RWPE1 (cell line): ENCODE data around the gene NUP85.

Experiments used
- CTCF ChIA-PET: fragments of 350-600 bp; sonication (Branson Sonifier 250); formaldehyde crosslinking; extraction: SDS; loops from one replicate; lab custom pipeline; 2021; lab: Yijun Ruan, JAX
- POLR2A ChIA-PET: fragments of 400-600 bp; formaldehyde crosslinking; extraction: SDS; loops from one replicate; lab custom pipeline; 2020; ENCODE audit warnings: antibody characterized with exemption; ENCODE audit not compliant: low non-redundant PET; lab: Yijun Ruan, JAX
- DNase-seq: peaks from one replicate; pipeline ENCODE4 v3.0.0; 2012; ENCODE audit warnings: low spot score
- H3K27ac ChIP-seq: fragments of 450-650 bp; 2 replicates; pipeline ENCODE4 v1.5.1; 2017
- TF ChIP-seq, protein P1 (sequence below): fragments of 450-650 bp; conservative IDR thresholded peaks from 2 replicates; pipeline ENCODE4 v1.5.1; 2017; ENCODE audit warnings: low read depth, mild to moderate bottlenecking

The NUP85 gene

DNA sequence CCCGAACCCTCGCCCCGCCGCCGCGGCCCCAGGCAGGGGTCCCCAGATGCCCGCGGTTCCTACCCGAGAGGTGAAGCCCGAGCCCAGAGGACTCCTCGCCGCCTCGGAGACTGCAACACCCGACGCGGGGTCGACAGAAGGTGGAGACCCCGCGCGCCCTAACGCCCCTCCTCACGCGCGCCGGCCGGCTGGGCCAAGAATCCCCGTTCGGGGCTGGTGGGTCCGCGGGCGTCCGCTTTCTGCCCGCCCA, 23.2 kb upstream of the NUP85 start:
- CTCF ChIA-PET, result no interaction called here
- TF ChIP-seq, protein P1, sequence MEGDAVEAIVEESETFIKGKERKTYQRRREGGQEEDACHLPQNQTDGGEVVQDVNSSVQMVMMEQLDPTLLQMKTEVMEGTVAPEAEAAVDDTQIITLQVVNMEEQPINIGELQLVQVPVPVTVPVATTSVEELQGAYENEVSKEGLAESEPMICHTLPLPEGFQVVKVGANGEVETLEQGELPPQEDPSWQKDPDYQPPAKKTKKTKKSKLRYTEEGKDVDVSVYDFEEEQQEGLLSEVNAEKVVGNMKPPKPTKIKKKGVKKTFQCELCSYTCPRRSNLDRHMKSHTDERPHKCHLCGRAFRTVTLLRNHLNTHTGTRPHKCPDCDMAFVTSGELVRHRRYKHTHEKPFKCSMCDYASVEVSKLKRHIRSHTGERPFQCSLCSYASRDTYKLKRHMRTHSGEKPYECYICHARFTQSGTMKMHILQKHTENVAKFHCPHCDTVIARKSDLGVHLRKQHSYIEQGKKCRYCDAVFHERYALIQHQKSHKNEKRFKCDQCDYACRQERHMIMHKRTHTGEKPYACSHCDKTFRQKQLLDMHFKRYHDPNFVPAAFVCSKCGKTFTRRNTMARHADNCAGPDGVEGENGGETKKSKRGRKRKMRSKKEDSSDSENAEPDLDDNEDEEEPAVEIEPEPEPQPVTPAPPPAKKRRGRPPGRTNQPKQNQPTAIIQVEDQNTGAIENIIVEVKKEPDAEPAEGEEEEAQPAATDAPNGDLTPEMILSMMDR, result no peak
- POLR2A ChIA-PET, result no interaction called here
- no peak for DNase-seq
- H3K27ac ChIP-seq, result peak overlapping the region; percentile 100

DNA sequence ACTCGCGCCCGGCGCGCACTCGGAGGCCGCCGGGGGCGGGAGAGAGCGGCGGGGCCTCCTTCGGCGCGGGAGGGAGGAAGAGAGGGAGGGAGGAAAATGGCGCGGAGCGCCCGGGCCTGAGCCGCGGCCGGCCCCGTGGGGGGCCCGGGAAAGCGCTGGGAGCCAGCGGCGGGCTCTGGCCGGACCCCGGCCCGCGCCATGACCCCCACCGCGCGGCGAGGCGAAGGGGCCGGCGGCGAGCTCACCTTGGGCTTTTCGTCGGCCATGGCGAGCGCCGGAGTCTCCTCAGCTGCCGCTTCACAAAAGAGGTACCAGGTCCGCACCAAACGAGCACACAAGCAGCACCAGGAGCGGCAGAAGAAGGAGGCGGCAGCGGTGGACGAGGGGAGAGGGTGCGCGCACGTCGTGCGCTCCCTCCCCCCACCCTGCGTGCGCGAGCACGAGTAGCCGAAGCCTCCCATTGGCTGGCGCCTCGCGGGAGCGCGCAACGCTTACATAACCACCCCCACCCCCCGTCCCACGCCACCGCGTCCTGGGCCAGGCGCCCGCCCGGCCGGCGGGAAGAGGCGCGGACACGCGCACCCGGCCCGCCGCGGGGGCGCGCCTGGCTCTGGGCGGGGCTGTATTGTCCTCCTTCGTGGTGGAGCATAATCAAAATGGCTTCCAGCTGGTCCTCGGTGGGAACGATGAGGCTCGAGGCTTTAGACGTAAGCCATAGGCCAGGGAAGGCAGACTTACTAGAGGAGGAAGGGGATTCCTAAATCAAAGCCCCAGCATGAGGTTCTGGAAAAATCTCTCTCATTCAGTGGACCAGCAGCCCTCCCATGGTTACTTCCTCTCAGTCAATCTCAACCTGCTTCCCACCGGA, 22.7 kb upstream of the NUP85 start, which contains the start of gene SUMO2:
TSS of gene SUMO2 (minus strand) at position 391 of the 868 bp plus-strand sequence. CDS start at position 266, 125 bp downstream.
- DNase-seq, result peak; percentile 98
- ChIA-PET CTCF (interaction anchor here (1.0 kb wide), 1 partner anchor 128 kb away, joined by 4 read pairs; no protein-coding TSS in a partner anchor), POLR2A (interaction anchor here (0.5 kb wide), 1 partner anchor 86 kb away, joined by 4 read pairs; no protein-coding TSS in a partner anchor)
- TF ChIP-seq, protein P1, result peak; percentile 25; the same call in 1 of the 2 replicates
- peak within 1 kb of the TSS; percentile 100 for H3K27ac ChIP-seq

DNA sequence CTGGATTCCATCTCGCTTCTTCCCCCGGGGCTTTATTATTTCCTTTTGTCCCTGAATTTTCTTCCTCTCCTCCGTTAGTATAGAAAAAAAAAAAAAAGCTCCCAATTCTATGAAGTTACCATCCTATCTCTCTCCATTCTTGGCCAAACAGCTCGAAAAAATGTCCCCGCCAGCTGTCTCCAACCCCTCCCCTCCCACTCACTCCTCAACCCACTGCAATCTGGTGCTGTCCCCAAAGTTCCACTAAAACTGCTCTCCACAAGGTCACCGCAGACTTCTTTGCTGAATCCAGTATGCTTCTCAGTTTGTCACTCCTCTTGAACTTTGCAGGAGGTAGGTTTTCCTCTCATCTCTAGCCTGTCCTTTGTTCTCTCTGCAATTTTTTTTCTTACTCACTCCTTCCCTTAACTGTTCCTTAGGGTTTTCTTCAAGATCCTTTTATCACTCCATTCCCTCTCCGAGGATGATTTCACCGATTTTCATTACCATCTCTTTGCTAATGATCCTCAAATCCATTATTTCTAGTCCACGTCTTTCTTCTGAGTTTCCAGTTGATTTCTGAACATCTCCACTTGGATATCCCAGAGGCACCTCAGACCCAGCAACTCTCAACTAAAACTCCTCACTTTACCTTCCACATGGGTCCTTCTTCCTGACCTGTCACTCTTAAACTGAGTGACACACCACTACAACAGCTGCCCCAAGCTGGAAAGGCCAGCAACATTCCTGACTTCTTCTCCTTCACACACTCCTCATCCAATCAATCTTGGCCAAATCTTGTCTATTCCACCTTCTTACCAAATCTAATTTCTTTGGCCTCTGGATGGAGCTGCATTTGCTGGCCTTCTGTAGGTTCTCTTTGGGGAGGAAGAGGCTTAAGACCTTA, 21.2 kb upstream of the NUP85 start:
- ChIA-PET CTCF (interaction anchor here (0.6 to 1.0 kb wide), 5 partner anchors 16 to 130 kb away, joined by 3 to 5 read pairs (median 4); no protein-coding TSS in a partner anchor), POLR2A (interaction anchor here (0.5 to 0.7 kb wide), 4 partner anchors 40 to 97 kb away, joined by 3 to 7 read pairs (median 4); no protein-coding TSS in a partner anchor)
- no peak for DNase-seq
- H3K27ac ChIP-seq, result peak overlapping the region; percentile 100; the same call in 1 of the 2 replicates
- TF ChIP-seq, protein P1, result no peak

DNA sequence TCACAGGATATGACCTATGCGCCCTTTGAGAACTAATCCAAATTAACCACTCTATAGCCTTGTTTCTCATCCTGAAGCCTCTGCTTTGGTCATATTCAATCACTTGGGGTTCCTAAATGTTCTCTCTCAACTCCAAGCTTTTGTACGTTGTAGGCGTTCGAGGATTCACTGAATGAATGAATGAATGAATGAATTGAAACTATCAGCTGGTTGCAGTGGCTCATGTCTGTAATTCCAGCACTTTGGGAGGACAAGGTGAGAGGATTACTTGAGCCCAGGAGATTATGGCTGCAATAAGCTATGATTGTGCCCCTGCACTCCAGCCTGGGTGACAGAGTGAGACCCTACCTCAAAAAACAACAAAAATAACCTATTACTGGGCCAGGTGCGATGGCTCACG, 16.9 kb upstream of the NUP85 start:
- no peak for DNase-seq
- ChIA-PET POLR2A (no interaction called here), CTCF (interaction anchor here (0.6 to 1.5 kb wide), 3 partner anchors 13 to 164 kb away, joined by 3 to 4 read pairs (median 3); no protein-coding TSS in a partner anchor)
- TF ChIP-seq, protein P1, result no peak
- H3K27ac ChIP-seq, result peak overlapping the region; percentile 10; the same call in 1 of the 2 replicates

DNA sequence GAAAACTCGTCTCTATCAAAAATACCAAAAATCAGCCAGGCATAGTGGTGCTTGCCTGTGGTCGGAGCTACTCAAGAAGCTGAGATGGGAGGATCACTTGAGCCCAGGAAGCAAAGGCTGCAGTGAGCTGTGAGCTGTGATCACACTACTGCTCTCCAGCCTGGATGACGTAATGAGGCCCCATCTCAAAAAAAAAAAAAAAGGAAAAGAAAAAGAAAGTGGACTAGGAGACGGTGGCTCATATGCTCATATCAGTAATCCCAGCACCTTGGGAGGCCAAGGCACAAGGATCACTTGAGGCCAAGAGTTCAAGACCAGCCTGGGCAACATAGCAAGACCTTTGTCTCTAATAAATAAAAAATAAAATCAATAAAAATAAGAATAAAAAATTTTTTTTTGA, 13.9 kb upstream of the NUP85 start:
- no peak overlapping the region for H3K27ac ChIP-seq
- DNase-seq, result no peak
- POLR2A ChIA-PET, result no interaction called here
- CTCF ChIA-PET, result interaction anchor here (0.5 to 0.7 kb wide), 2 partner anchors 10 to 296 kb away, joined by 3 to 4 read pairs; no protein-coding TSS in a partner anchor
- TF ChIP-seq, protein P1, result no peak

DNA sequence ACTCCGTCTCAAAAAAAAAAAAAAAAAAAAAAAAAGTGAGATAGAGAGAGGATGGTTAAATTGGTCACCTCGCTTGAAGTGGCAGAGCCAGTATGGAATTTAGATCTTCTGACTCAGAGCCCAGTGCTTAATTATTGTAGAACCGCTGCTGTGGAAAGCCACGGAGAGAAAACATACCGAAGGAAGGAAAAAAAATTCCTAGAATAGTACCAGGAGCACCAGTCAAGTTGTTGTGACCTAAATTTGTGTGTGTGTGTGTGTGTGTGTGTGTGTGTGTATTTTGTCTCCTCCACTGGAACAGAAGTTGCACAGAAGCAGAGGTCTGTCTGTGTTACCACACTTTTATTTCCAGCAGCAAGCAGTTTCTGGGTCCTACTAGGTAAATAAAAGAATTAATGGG, 10.6 kb upstream of the NUP85 start:
- TF ChIP-seq, protein P1, result no peak

More for the DNA sequence above, 10.6 kb upstream of the NUP85 start:
- no peak overlapping the region for H3K27ac ChIP-seq
- POLR2A ChIA-PET, result no interaction called here
- no peak for DNase-seq
- CTCF ChIA-PET, result no interaction called here
